ENCODE results near the gene MSMO1.

- TF ChIP-seq EP300 (IDR thresholded peaks at IDR 0.05) (no peak), CTCF (IDR thresholded peaks at IDR 0.05) (no peak), POLR2A (IDR thresholded peaks at IDR 0.05) (no peak)
Measured at GRCh38 chr4:165328101-165328425, 594 bp downstream of the MSMO1 start.

All from tibial nerve (tissue), 4 donors.